ENCODE data around the gene KIF22.

DNA sequence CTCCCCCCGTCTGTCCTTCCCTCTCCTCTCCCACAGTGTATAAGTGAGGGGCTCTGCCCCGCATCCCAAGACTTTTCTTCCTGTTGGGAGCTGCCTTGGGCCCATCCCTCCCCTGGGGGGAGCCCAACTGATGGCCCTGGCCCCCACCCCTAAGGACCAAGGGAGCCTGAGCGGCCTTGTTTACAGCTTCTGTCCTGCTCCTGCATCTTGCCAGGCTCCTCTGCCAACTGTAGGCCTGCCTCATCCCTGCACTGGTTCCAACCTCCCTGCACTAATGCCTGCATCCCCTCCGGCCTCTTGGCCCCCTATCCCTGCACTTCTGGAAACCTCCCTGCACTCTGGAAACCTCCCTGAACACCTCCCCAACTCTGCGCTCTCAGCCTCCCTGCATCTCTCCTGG is 24.0 kb downstream of the KIF22 start:
- TF ChIP-seq EZH2 (IDR thresholded peaks at IDR 0.05; ENCODE audit: low read length, unreplicated experiment): no peak
- no peak for TF ChIP-seq CTCF (conservative IDR thresholded peaks at IDR 0.05; ENCODE audit: low read depth, low read length)

Data from PC-3 (cell line).